H1 (cell line): ENCODE results near the gene TNF. TPM values are rescaled to one million over a fixed set of nuclear protein-coding genes. Genes with fewer than 3 reads are reported as not detected.
A peak's percentile ranks its signal among the peaks of the same experiment; 100 is the strongest.

Experiments
- CTCF ChIA-PET: fragments of 300-600 bp; sonication (Branson Sonifier 250); formaldehyde crosslinking; loops from one replicate; lab custom pipeline; 2021; ENCODE audit not compliant: partially characterized antibody; lab: Charles Lee
- POLR2A ChIA-PET: fragments of 300-600 bp; sonication (Branson Sonifier 250); formaldehyde crosslinking; loops from one replicate; lab custom pipeline; 2021; ENCODE audit warnings: inconsistent platforms; ENCODE audit not compliant: partially characterized antibody; lab: Charles Lee
- DNase-seq, 2 experiments: peaks; one replicate each; pipeline versions ENCODE4 v3.0.0 to v3.0.0-alpha.2; 2010 to 2022; ENCODE audit warnings: low spot score in 2 of 2, low read depth in 1 of 2, mixed read lengths in 1 of 2
- FAIRE-seq: peaks from 2 replicates; lab custom pipeline; 2011; peaks lifted over from hg19 to GRCh38; lab: Jason Lieb, UNC
- H2AFZ ChIP-seq: 2 replicates; pipeline ENCODE4 v1.8.1; 2012; ENCODE audit warnings: low read length, inconsistent platforms
- H2AK5ac ChIP-seq: 2 replicates; pipeline ENCODE4 v1.6.1; 2013; ENCODE audit warnings: low read depth, low read length
- H2BK120ac ChIP-seq: replicated peaks from 2 replicates; pipeline ENCODE3; 2013; ENCODE audit warnings: low read depth, low read length, inconsistent platforms
- H2BK12ac ChIP-seq: 2 replicates; pipeline ENCODE4 v1.6.1; 2013; ENCODE audit warnings: low read depth, low read length
- H2BK15ac ChIP-seq: 2 replicates; pipeline ENCODE4 v1.6.1; 2013; ENCODE audit warnings: low read length
- H2BK20ac ChIP-seq: 2 replicates; pipeline ENCODE4 v1.6.1; 2013; ENCODE audit warnings: low read length
- H2BK5ac ChIP-seq: 2 replicates; pipeline ENCODE4 v1.6.1; 2013; ENCODE audit warnings: low read depth, low read length
- H3K14ac ChIP-seq: 2 replicates; pipeline ENCODE4 v1.6.1; 2013; ENCODE audit warnings: inconsistent platforms; ENCODE audit not compliant: insufficient read length
- H3K18ac ChIP-seq: 2 replicates; pipeline ENCODE4 v1.6.1; 2013; ENCODE audit warnings: low read length; ENCODE audit errors: extremely low read depth
- H3K23ac ChIP-seq: 2 replicates; pipeline ENCODE4 v1.6.1; 2013; ENCODE audit warnings: inconsistent platforms; ENCODE audit not compliant: insufficient read length
- H3K23me2 ChIP-seq: 2 replicates; pipeline ENCODE4 v1.6.1; 2013; ENCODE audit warnings: low read depth, low read length
- H3K27ac ChIP-seq: 2 replicates; pipeline ENCODE4 v1.6.1; 2011; ENCODE audit warnings: low read depth, low read length, inconsistent platforms
- H3K27me3 ChIP-seq, 4 experiments: replicated peaks in 1 of 4; 1 replicate in 1 of 4; 2 replicates in 3 of 4; pipeline versions ENCODE4 v1.6.1 to v1.8.1; 2011 to 2013; ENCODE audit warnings: low read length in 3 of 4, mild to moderate bottlenecking in 3 of 4, inconsistent platforms in 2 of 4, mixed read lengths in 2 of 4, moderate library complexity in 1 of 4; ENCODE audit not compliant: control insufficient read depth in 3 of 4, insufficient read depth in 3 of 4; ENCODE audit errors: extremely low read depth in 1 of 4
- H3K36me3 ChIP-seq, 4 experiments: 2 replicates each; pipeline versions ENCODE4 v1.6.1 to v1.8.1; 2011 to 2013; ENCODE audit warnings: mild to moderate bottlenecking in 4 of 4, low read length in 3 of 4, moderate library complexity in 2 of 4, control low read depth in 1 of 4, inconsistent platforms in 1 of 4; ENCODE audit not compliant: insufficient read depth in 4 of 4, control insufficient read depth in 2 of 4
- H3K4ac ChIP-seq: replicated peaks from 2 replicates; pipeline ENCODE3; 2013; ENCODE audit warnings: low read length, low read depth, mixed read lengths, inconsistent platforms; ENCODE audit not compliant: insufficient read length
- H3K4me1 ChIP-seq, 4 experiments: replicated peaks in 1 of 4; 1 replicate in 1 of 4; 2 replicates in 3 of 4; pipeline versions ENCODE4 v1.6.1 to v1.8.1; 2011 to 2013; ENCODE audit warnings: low read length in 3 of 4, inconsistent platforms in 2 of 4, mixed read lengths in 1 of 4; ENCODE audit not compliant: insufficient read depth in 4 of 4, control insufficient read depth in 3 of 4
- H3K4me2 ChIP-seq, 2 experiments: 2 replicates each; pipeline versions ENCODE4 v1.6.1 to v1.8.1; 2011 to 2013; ENCODE audit warnings: low read depth in 2 of 2, low read length in 2 of 2, control low read depth in 1 of 2, inconsistent platforms in 1 of 2, mild to moderate bottlenecking in 1 of 2; ENCODE audit not compliant: insufficient read depth in 1 of 2
- H3K4me3 ChIP-seq, 4 experiments: fragments of 200-600, 300-600 bp in 1 of 4; sonication (generic), shearing (Covaris generic), sonication (Bioruptor Twin) in 1 of 4; 2 replicates each; pipeline versions ENCODE4 v1.5.1 to v1.8.1; 2011 to 2016; ENCODE audit warnings: low read length in 4 of 4, low read depth in 3 of 4, control low read depth in 2 of 4, inconsistent platforms in 2 of 4, mild to moderate bottlenecking in 2 of 4, mixed read lengths in 1 of 4, moderate library complexity in 1 of 4; ENCODE audit not compliant: insufficient read depth in 2 of 4; ENCODE audit errors: extremely low read depth in 1 of 4
- H3K56ac ChIP-seq: replicated peaks from 2 replicates; pipeline ENCODE3; 2013; ENCODE audit warnings: low read depth, mild to moderate bottlenecking, mixed read lengths, low read length, inconsistent platforms; ENCODE audit not compliant: insufficient read length
- H3K79me1 ChIP-seq: 2 replicates; pipeline ENCODE4 v1.6.1; 2013; ENCODE audit warnings: low read depth, low read length, control low read depth
- H3K79me2 ChIP-seq, 2 experiments: 2 replicates each; pipeline versions ENCODE4 v1.6.1 to v1.8.1; 2012 to 2013; ENCODE audit warnings: low read length in 2 of 2, mild to moderate bottlenecking in 2 of 2, inconsistent platforms in 1 of 2; ENCODE audit not compliant: insufficient read depth in 2 of 2, control insufficient read depth in 1 of 2
- H3K9ac ChIP-seq, 4 experiments: replicated peaks in 1 of 4; 1 replicate in 1 of 4; 2 replicates in 3 of 4; pipeline versions ENCODE4 v1.6.1 to v1.8.1; 2011 to 2013; ENCODE audit warnings: low read depth in 3 of 4, low read length in 3 of 4, control low read depth in 2 of 4, mild to moderate bottlenecking in 2 of 4, moderate library complexity in 2 of 4, inconsistent platforms in 1 of 4; ENCODE audit errors: extremely low read depth in 1 of 4
- H3K9me3 ChIP-seq, 2 experiments: 2 replicates each; pipeline versions ENCODE4 v1.6.1 to v1.8.1; 2012 to 2013; ENCODE audit warnings: mild to moderate bottlenecking in 2 of 2, moderate library complexity in 2 of 2, control low read depth in 1 of 2, inconsistent platforms in 1 of 2, low read depth in 1 of 2, low read length in 1 of 2, mixed read lengths in 1 of 2; ENCODE audit not compliant: insufficient read depth in 2 of 2
- H4K20me1 ChIP-seq, 2 experiments: replicated peaks in 1 of 2; 2 replicates each; pipeline versions ENCODE3 to v1.8.1; 2011 to 2013; ENCODE audit warnings: inconsistent platforms in 2 of 2, low read length in 2 of 2, mild to moderate bottlenecking in 1 of 2; ENCODE audit not compliant: insufficient read depth in 2 of 2, control insufficient read depth in 1 of 2
- H4K5ac ChIP-seq: 2 replicates; pipeline ENCODE4 v1.6.1; 2013; ENCODE audit warnings: low read length, low read depth, mixed read lengths, inconsistent platforms; ENCODE audit not compliant: insufficient read length
- H4K8ac ChIP-seq: 2 replicates; pipeline ENCODE4 v1.8.0; 2013; ENCODE audit warnings: mild to moderate bottlenecking, moderate library complexity, low read length, inconsistent platforms; ENCODE audit not compliant: insufficient read depth; ENCODE audit errors: extremely low read depth
- H4K91ac ChIP-seq: replicated peaks from 2 replicates; pipeline ENCODE3; 2013; ENCODE audit warnings: low read length, mixed read lengths, inconsistent platforms; ENCODE audit not compliant: insufficient read length
- CHD1 ChIP-seq: IDR thresholded peaks from 2 replicates; pipeline ENCODE4 v1.6.1; 2012; ENCODE audit warnings: low read depth, low read length, improper control_type of control experiment
- GABPA ChIP-seq: IDR thresholded peaks from 2 replicates; pipeline ENCODE4 v1.6.1; 2011; ENCODE audit warnings: mild to moderate bottlenecking, low read length, moderate library complexity, borderline replicate concordance; ENCODE audit not compliant: insufficient read depth
- HDAC2 ChIP-seq, 2 experiments: fragments of 300-600 bp in 1 of 2; sonication (generic) in 1 of 2; IDR thresholded peaks; 2 replicates each; pipeline ENCODE4 v1.6.1; 2011 to 2012; ENCODE audit warnings: low read depth in 2 of 2, low read length in 2 of 2, mild to moderate bottlenecking in 2 of 2, moderate library complexity in 2 of 2, borderline replicate concordance in 1 of 2, inconsistent platforms in 1 of 2
- JUN ChIP-seq: IDR thresholded peaks from 2 replicates; pipeline ENCODE4 v1.6.1; 2011; ENCODE audit warnings: low read depth, mild to moderate bottlenecking, improper control_type of control experiment, low read length
- JUND ChIP-seq: IDR thresholded peaks from 2 replicates; pipeline ENCODE4 v1.6.1; 2011; ENCODE audit warnings: mild to moderate bottlenecking, improper control_type of control experiment, low read length
- KDM5A ChIP-seq: fragments of 200-600 bp; IDR thresholded peaks from 2 replicates; pipeline ENCODE4 v1.7.1; 2012; ENCODE audit warnings: mild to moderate bottlenecking, low read length, inconsistent platforms, mixed read lengths
- MAFK ChIP-seq: IDR thresholded peaks from 2 replicates; pipeline ENCODE4 v1.6.1; 2012; ENCODE audit warnings: low read depth, mild to moderate bottlenecking, improper control_type of control experiment, low read length
- POLR2AphosphoS5 ChIP-seq: IDR thresholded peaks from 2 replicates; pipeline ENCODE4 v1.6.1; 2011; ENCODE audit warnings: low read depth, low read length
- TAF7 ChIP-seq: optimal IDR thresholded peaks from 2 replicates; pipeline ENCODE3; 2011; ENCODE audit warnings: low read depth, mild to moderate bottlenecking, inconsistent platforms, low read length, moderate library complexity, borderline replicate concordance
- TCF12 ChIP-seq: IDR thresholded peaks from 2 replicates; pipeline ENCODE4 v1.6.1; 2011; ENCODE audit warnings: low read depth, mild to moderate bottlenecking, low read length
- YY1 ChIP-seq: IDR thresholded peaks from 2 replicates; pipeline ENCODE4 v1.6.1; 2011; ENCODE audit warnings: low read depth, mild to moderate bottlenecking, low read length
- WGBS, 2 experiments: shearing (Covaris generic) in 1 of 2; methylation state at CpG; one replicate each; pipeline versions ENCODE4 v1.1.6 to v1.1.7; 2013 to 2015; ENCODE audit warnings: low lambda C conversion rate in 2 of 2, mixed read lengths in 2 of 2, inconsistent platforms in 1 of 2, low coverage in 1 of 2, missing lambda C conversion rate in 1 of 2; ENCODE audit not compliant: insufficient replicate concordance in 2 of 2, insufficient coverage in 1 of 2, insufficient read length in 1 of 2; ENCODE audit errors: extremely low coverage in 1 of 2, missing lambda C conversion rate in 1 of 2; 5-methylcytosine and 5-hydroxymethylcytosine counted together
- polyA plus RNA-seq, 7 experiments: library from polyadenylated mRNA; depleted of rRNA in 3 of 7; stranded (reverse) in 5 of 7; unstranded in 2 of 7; fragments of >200 nt in 5 of 7; fragments of 200-250 nt in 2 of 7; gene quantifications; 1 replicate in 5 of 7; 2 replicates in 1 of 7; 4 replicates in 1 of 7; pipeline versions ENCODE4 v1.2.1 to v1.2.3, GENCODE V29; 2011 to 2013; ENCODE audit warnings: missing spikeins in 2 of 7, mixed read lengths in 2 of 7
- total RNA-seq: library from RNA; stranded (reverse); fragmentation: NEBNext Ultra II Directional; extraction: Animal tissue kit (Norgen Biotek cat#: 25700); gene quantifications from 2 replicates; pipeline ENCODE4 v1.2.1, GENCODE V29; 2021

The TNF gene
- total and polyA plus RNA-seq, 2 of the 8 experiments (the other 6 are each of a cell fraction or from before 2014, with no cell fraction given), result not detected

GRCh38 chr6:31559606-31559957 is 15.8 kb upstream of the TNF start:
- Histone ChIP-seq H3K4me1 (no peaks in the 10 kb centered on the region), H3K14ac (no peak overlapping the region), H3K56ac (no peak overlapping the region), H3K79me2 (no peaks in the 10 kb centered on the region), H3K23me2 (no peaks in the 10 kb centered on the region), H4K91ac (no peak overlapping the region), H3K9ac (no peak overlapping the region), H3K79me1 (no peaks in the 10 kb centered on the region), H3K4me3 (no peak overlapping the region), H3K27ac (no peak overlapping the region), H4K8ac (peak overlapping the region; percentile 48; the same call in 1 of the 2 replicates), H3K4ac (no peak overlapping the region), H3K23ac (no peak overlapping the region), H2AK5ac (no peak overlapping the region), H3K18ac (no peak overlapping the region), H2BK5ac (peak overlapping the region; percentile 60; the same call in 1 of the 2 replicates), H2BK15ac (no peak overlapping the region), H4K5ac (no peak overlapping the region), H3K36me3 (peaks cover 2 to 15% (median 5%) of the 10 kb centered on the region in 4 experiments; a peak in 5 of 8 replicates), H4K20me1 (no peaks in the 10 kb centered on the region), H2AFZ (no peak overlapping the region), H2BK20ac (0 out of 2 replicates have a peak overlapping the region, but pooled peaks have one; percentile 34), H3K4me2 (no peak overlapping the region), H2BK12ac (no peak overlapping the region), H3K9me3 (no peaks in the 10 kb centered on the region), H2BK120ac (no peak overlapping the region), H3K27me3 (no peaks in the 10 kb centered on the region)
- WGBS, 2 experiments, result 87% methylated on average over 4 of the region's 4 CpGs; no CpG with 5 or more reads in 1 of the 2 experiments
- POLR2A ChIA-PET, result interaction anchor here (0.8 to 10.9 kb wide), 6 partner anchors 10 to 30 kb away, joined by 3 to 110 read pairs (median 6); partner anchors contain the start of genes DDX39B, LTB, NFKBIL1 and TNF
- CTCF ChIA-PET, result interaction anchor here (1.6 to 24.7 kb wide), 5 partner anchors 13 to 42 kb away, joined by 5 to 613 read pairs (median 8); partner anchors contain the start of genes ATP6V1G2, LST1, LTB and NCR3
- DNase-seq, result no peak
- FAIRE-seq, result no peak
- TF ChIP-seq GABPA (no peak), TAF7 (no peak), JUN (no peak), POLR2AphosphoS5 (no peak), JUND (no peak), YY1 (no peak), HDAC2 (IDR thresholded peaks at IDR 0.05; ENCODE audit: borderline replicate concordance in 1 of 2, low read depth in 2 of 2, low read length in 2 of 2) (no peak), MAFK (no peak), KDM5A (no peak), CHD1 (no peak), TCF12 (no peak)
